SK-N-SH treated with all-trans-retinoic acid at 6 μM for 48 hours (cell line): Measurements from ENCODE around the gene RNF44.

Experiments used
- CREB5 ChIP-seq: fragments of 250-450 bp; sonication (Bioruptor Pico); IDR thresholded peaks from 2 replicates; pipeline ENCODE4 v1.5.1; 2020; ENCODE audit warnings: low read depth, mild to moderate bottlenecking, moderate library complexity
- ZC3H10 ChIP-seq: fragments of 250-450 bp; sonication (Bioruptor Pico); IDR thresholded peaks from 2 replicates; pipeline ENCODE4 v1.5.1; 2021; ENCODE audit warnings: mild to moderate bottlenecking, moderate library complexity

- TF ChIP-seq ZC3H10 (CRISPR knock-in tag) (no peak), CREB5 (CRISPR knock-in tag) (no peak)
Measured at GRCh38 chr5:176538230-176538988, 1.2 kb upstream of the RNF44 start.
